ENCODE data around the gene HERPUD2. TPM values are rescaled to one million over a fixed set of nuclear protein-coding genes. Genes with fewer than 3 reads are reported as not detected.

HERPUD2 gene
- total and polyA plus RNA-seq, 4 donors = 17.0 to 26.4 (median 21.1) TPM

DNA sequence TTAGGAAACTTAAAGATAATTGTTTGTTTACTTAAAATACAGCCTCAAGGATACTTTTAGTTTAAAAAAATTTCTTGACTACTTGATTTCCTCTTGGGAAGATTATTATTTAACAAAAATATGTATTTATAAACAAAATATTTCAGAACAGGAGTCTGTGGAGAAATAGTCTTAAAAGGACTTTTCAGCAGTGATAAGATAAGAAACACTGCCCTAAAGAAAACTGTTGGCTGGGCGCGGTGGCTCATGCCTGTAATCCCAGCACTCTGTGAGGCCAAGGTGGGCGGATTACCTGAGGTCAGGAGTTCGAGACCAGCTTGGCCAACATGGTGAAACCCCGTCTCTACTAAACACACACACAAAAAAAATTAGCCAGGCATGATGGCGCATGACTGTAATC lies 22.6 kb upstream of the HERPUD2 start:
- H3K36me3 ChIP-seq (ENCODE audit: control insufficient read depth in 1 of 2, insufficient read depth in 2 of 2, low read length in 1 of 2) = no peaks in the 10 kb centered on the region
- H3K4me3 ChIP-seq (ENCODE audit: low read length in 2 of 2) = no peak overlapping the region
- intact Hi-C loops (cut with DNase I) = loop anchor here (5.0 to 10.0 kb wide), 2 partner anchors 77 to 85 kb away; partner anchors contain the start of gene SEPTIN7 (in 1 of the 2)
- no peak overlapping the region for H3K27ac ChIP-seq (ENCODE audit: low read depth in 1 of 2, low read length in 2 of 2)
- no peak for ATAC-seq (ENCODE audit: low FRiP score)
- peaks cover 0 to 5% of the 10 kb centered on the region in 2 donors for H3K4me1 ChIP-seq (ENCODE audit: control insufficient read depth in 1 of 2, insufficient read depth in 2 of 2, low read length in 2 of 2)
- H3K27me3 ChIP-seq (ENCODE audit: control insufficient read depth in 1 of 2, insufficient read depth in 2 of 2, low read length in 1 of 2) = no peaks in the 10 kb centered on the region
- DNase-seq = no peak
- WGBS, 2 donors = 58 to 69% methylated on average over 6 of the region's 6 CpGs
- no peaks in the 10 kb centered on the region for H3K9me3 ChIP-seq (ENCODE audit: control insufficient read depth, low read length)

DNA sequence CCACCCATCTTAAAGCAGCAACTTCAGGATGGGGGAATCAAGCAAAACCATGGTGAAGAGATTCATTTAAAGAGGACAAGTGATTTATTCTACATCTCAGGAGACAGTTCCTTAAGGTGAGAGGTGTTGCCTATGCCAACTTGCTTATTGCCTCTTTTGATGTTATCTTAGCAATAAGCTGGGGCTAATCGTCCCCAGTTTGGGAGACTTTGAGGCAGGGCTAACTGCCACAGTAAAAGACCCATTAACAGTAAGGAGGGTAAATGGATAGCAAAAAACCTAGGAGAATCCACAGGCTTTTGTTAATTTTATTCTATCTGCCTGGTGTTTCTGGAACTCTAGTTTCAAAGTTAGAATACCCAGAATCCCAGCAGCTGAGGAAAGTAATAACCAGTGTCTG lies 22.1 kb upstream of the HERPUD2 start:
- intact Hi-C loops (cut with DNase I) = loop anchor here (5.0 to 10.0 kb wide), 2 partner anchors 78 to 85 kb away; partner anchors contain the start of gene SEPTIN7 (in 1 of the 2)
- ATAC-seq (ENCODE audit: low FRiP score) = no peak

DNA sequence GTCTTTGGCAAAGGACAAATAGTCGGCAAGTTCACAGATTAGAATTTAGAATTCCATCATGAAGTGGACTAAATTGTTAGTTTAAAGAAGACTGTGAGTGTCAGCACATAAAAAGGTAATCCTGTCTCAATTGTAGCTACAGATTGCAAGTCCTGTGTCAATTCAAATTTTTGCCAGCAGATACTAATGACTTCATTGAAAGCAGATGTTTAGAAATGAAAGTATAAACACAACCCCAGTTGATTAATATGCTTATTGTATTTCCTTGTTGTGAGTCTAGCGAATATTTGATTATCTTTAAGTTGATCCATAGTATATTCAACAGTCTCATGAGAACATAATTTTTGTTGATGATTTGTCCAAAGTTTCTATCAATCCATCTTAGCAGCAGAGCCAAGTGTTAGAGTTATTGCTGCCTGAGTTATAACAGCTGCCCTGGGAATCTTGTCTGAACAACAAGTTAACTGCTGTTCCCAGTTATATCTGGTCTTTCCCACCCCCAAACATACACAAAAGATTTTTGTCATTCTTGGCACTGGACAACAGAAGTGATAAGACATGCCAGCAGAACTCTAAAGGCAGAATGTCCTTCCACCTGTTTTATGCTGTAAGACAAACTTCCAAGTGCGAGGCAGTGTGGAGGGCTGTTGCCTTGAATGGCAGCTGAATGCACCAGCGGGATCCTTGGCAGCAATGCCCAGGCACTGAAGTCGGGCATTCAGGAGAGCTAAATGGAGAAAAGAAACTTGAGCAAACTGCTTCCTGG lies 21.3 kb upstream of the HERPUD2 start:
- Histone ChIP-seq H3K4me1 (ENCODE audit: control insufficient read depth in 1 of 2, insufficient read depth in 2 of 2, low read length in 2 of 2) (peaks cover 0 to 5% of the 10 kb centered on the region in 2 donors), H3K9me3 (ENCODE audit: control insufficient read depth, low read length) (no peaks in the 10 kb centered on the region), H3K36me3 (ENCODE audit: control insufficient read depth in 1 of 2, insufficient read depth in 2 of 2, low read length in 1 of 2) (no peaks in the 10 kb centered on the region), H3K4me3 (ENCODE audit: low read length in 2 of 2) (no peak overlapping the region), H3K27me3 (ENCODE audit: control insufficient read depth in 1 of 2, insufficient read depth in 2 of 2, low read length in 1 of 2) (no peaks in the 10 kb centered on the region), H3K27ac (ENCODE audit: low read depth in 1 of 2, low read length in 2 of 2) (peak overlapping the region in 1 of 2 donors; percentile 78)
- intact Hi-C loops (cut with DNase I) = loop anchor here (5.0 to 10.0 kb wide), 2 partner anchors 79 to 86 kb away; partner anchors contain the start of gene SEPTIN7 (in 1 of the 2)
- 28 to 32% methylated on average over 5 of the region's 5 CpGs for WGBS, 2 donors
- peak; percentile 65 for ATAC-seq (ENCODE audit: low FRiP score)
- DNase-seq = peak in 1 of 2 donors; percentile 77

More for the DNA sequence above, 22.1 kb upstream of the HERPUD2 start:
- 6% methylated on average over 1 of the region's 1 CpG for WGBS, 2 donors
- Histone ChIP-seq H3K27ac (ENCODE audit: low read depth in 1 of 2, low read length in 2 of 2) (no peak overlapping the region), H3K9me3 (ENCODE audit: control insufficient read depth, low read length) (no peaks in the 10 kb centered on the region), H3K36me3 (ENCODE audit: control insufficient read depth in 1 of 2, insufficient read depth in 2 of 2, low read length in 1 of 2) (no peaks in the 10 kb centered on the region), H3K4me1 (ENCODE audit: control insufficient read depth in 1 of 2, insufficient read depth in 2 of 2, low read length in 2 of 2) (peaks cover 0 to 5% of the 10 kb centered on the region in 2 donors), H3K4me3 (ENCODE audit: low read length in 2 of 2) (no peak overlapping the region), H3K27me3 (ENCODE audit: control insufficient read depth in 1 of 2, insufficient read depth in 2 of 2, low read length in 1 of 2) (no peaks in the 10 kb centered on the region)
- no peak for DNase-seq

DNA sequence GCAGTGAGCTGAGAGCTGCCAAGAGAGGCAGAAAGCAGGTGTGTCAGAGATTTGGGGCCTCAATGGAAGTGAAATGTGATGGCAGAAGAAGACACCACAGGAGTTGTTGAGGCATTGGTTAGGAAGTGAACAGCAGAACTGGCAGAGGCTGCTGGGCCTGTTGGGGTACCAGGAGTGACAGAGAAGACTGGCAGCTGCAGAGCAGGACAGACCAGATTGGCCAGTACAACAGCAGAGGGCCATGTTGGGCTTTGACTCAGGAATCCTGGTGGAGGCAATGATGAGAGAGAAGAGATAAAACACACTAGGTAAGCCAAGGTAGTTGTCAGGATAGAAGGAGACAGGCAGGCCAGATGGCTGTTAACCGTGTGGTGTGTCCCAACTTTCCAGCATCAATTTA lies 19.9 kb upstream of the HERPUD2 start:
- Histone ChIP-seq H3K4me3 (ENCODE audit: low read length in 2 of 2) (no peak overlapping the region), H3K36me3 (ENCODE audit: control insufficient read depth in 1 of 2, insufficient read depth in 2 of 2, low read length in 1 of 2) (no peaks in the 10 kb centered on the region), H3K27me3 (ENCODE audit: control insufficient read depth in 1 of 2, insufficient read depth in 2 of 2, low read length in 1 of 2) (no peaks in the 10 kb centered on the region), H3K27ac (ENCODE audit: low read depth in 1 of 2, low read length in 2 of 2) (no peak overlapping the region), H3K4me1 (ENCODE audit: control insufficient read depth in 1 of 2, insufficient read depth in 2 of 2, low read length in 2 of 2) (peaks cover 0 to 5% of the 10 kb centered on the region in 2 donors), H3K9me3 (ENCODE audit: control insufficient read depth, low read length) (no peaks in the 10 kb centered on the region)
- intact Hi-C loops (cut with DNase I) = loop anchor here (5.0 to 10.0 kb wide), 2 partner anchors 80 to 87 kb away; partner anchors contain the start of gene SEPTIN7 (in 1 of the 2)
- DNase-seq (no peak), ATAC-seq (ENCODE audit: low FRiP score) (no peak)
- WGBS, 2 donors = 99 to 100% methylated on average over 1 of the region's 1 CpG

DNA sequence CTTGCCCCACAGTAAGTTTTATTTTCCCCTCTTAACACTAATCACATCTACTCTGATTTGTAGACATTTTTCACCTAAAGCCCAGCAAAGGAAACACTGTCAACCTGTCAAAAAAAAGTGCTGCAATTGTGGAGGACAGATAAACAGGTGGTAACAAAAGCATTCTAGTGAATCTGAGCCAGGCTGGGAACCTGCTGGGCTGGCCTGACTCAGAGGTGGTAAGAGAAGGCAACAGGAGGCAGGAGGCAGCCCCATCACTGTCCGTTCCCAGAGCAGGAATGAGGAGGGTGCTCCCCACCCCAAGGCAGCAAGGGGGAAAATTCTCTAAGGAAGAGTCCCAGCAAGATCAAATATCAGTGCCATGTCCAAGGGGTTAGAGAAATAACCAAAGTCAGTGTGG lies 19.5 kb upstream of the HERPUD2 start:
- intact Hi-C loops (cut with DNase I) = loop anchor here in 1 of 2 donors (10.0 kb wide), 1 partner anchor 80 kb away; no protein-coding TSS in a partner anchor
- H3K27ac ChIP-seq (ENCODE audit: low read depth in 1 of 2, low read length in 2 of 2) = no peak overlapping the region
- no peak for ATAC-seq (ENCODE audit: low FRiP score)

DNA sequence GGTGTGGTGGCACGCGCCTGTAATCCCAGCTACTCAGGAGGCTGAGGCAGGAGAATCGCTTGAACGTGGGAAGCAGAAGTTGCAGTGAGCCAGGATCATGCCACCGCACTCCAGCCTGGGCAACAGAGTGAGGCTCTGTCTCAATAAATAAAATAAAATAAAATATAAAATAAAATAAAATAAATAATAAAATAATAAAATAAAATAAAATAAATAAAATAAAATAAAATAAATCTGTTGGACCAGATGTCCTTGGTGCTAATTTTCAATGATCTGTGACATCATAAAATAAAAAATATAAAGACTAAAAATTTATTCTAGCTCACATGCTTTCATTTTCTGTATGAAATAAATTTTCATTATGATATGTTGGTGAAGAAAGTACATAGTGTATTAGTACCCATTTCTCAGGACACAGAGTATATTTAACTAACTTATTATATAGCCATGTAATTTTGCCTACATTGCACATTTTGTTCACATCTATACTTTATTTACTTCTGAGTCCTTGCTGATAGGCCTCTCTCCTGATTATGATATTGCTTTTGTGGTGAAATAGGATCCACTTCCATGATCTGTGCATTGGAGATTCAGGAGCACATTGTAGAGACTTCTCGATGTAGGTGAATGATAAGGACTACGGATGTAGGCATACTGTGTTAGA lies 17.8 kb upstream of the HERPUD2 start:
- H3K4me3 ChIP-seq (ENCODE audit: low read length in 2 of 2) = no peak overlapping the region
- intact Hi-C loops (cut with DNase I) = loop anchor here in 1 of 2 donors (10.0 kb wide), 1 partner anchor 82 kb away; no protein-coding TSS in a partner anchor
- DNase-seq = no peak
- H3K9me3 ChIP-seq (ENCODE audit: control insufficient read depth, low read length) = no peaks in the 10 kb centered on the region
- H3K27me3 ChIP-seq (ENCODE audit: control insufficient read depth in 1 of 2, insufficient read depth in 2 of 2, low read length in 1 of 2) = no peaks in the 10 kb centered on the region
- H3K36me3 ChIP-seq (ENCODE audit: control insufficient read depth in 1 of 2, insufficient read depth in 2 of 2, low read length in 1 of 2) = no peaks in the 10 kb centered on the region
- no peak overlapping the region for H3K27ac ChIP-seq (ENCODE audit: low read depth in 1 of 2, low read length in 2 of 2)
- H3K4me1 ChIP-seq (ENCODE audit: control insufficient read depth in 1 of 2, insufficient read depth in 2 of 2, low read length in 2 of 2) = peaks cover 0 to 5% of the 10 kb centered on the region in 2 donors
- 96% methylated on average over 7 of the region's 7 CpGs for WGBS, 2 donors
- ATAC-seq (ENCODE audit: low FRiP score) = no peak

More for the DNA sequence above, 19.5 kb upstream of the HERPUD2 start:
- Histone ChIP-seq H3K36me3 (ENCODE audit: control insufficient read depth in 1 of 2, insufficient read depth in 2 of 2, low read length in 1 of 2) (no peaks in the 10 kb centered on the region), H3K4me3 (ENCODE audit: low read length in 2 of 2) (no peak overlapping the region), H3K9me3 (ENCODE audit: control insufficient read depth, low read length) (no peaks in the 10 kb centered on the region), H3K27me3 (ENCODE audit: control insufficient read depth in 1 of 2, insufficient read depth in 2 of 2, low read length in 1 of 2) (no peaks in the 10 kb centered on the region), H3K4me1 (ENCODE audit: control insufficient read depth in 1 of 2, insufficient read depth in 2 of 2, low read length in 2 of 2) (peaks cover 0 to 5% of the 10 kb centered on the region in 2 donors)
- 88 to 100% methylated on average over 1 of the region's 1 CpG for WGBS, 2 donors
- no peak for DNase-seq

DNA sequence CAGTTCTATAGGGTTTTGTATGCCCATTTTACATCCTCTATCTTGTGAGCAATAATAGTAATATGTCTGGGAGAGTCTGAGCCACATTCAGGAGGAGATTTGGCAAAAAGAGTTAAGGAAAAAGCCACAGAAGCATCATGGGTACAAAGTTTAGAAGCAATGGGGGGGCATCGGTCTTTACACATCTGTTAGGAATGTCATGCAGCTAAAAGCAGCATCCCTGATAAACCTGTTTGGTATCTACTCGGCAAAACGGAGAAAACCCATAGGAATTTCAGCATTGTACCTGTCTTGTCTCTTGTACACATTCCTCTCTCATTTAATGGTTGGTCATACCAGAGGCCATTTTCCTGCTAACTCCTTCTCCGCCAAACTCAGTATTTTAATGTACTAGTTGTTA lies 12.5 kb upstream of the HERPUD2 start:
- intact Hi-C loops (cut with DNase I) = loop anchor here in 1 of 2 donors (5.0 kb wide), 1 partner anchor 200 kb away; no protein-coding TSS in a partner anchor
- Histone ChIP-seq H3K9me3 (ENCODE audit: control insufficient read depth, low read length) (no peaks in the 10 kb centered on the region), H3K27me3 (ENCODE audit: control insufficient read depth in 1 of 2, insufficient read depth in 2 of 2, low read length in 1 of 2) (no peaks in the 10 kb centered on the region), H3K4me1 (ENCODE audit: control insufficient read depth in 1 of 2, insufficient read depth in 2 of 2, low read length in 2 of 2) (no peaks in the 10 kb centered on the region), H3K4me3 (ENCODE audit: low read length in 2 of 2) (no peak overlapping the region), H3K36me3 (ENCODE audit: control insufficient read depth in 1 of 2, insufficient read depth in 2 of 2, low read length in 1 of 2) (no peaks in the 10 kb centered on the region), H3K27ac (ENCODE audit: low read depth in 1 of 2, low read length in 2 of 2) (no peak overlapping the region)
- ATAC-seq (ENCODE audit: low FRiP score) (no peak), DNase-seq (no peak)
- 48 to 54% methylated on average over 4 of the region's 4 CpGs for WGBS, 2 donors

DNA sequence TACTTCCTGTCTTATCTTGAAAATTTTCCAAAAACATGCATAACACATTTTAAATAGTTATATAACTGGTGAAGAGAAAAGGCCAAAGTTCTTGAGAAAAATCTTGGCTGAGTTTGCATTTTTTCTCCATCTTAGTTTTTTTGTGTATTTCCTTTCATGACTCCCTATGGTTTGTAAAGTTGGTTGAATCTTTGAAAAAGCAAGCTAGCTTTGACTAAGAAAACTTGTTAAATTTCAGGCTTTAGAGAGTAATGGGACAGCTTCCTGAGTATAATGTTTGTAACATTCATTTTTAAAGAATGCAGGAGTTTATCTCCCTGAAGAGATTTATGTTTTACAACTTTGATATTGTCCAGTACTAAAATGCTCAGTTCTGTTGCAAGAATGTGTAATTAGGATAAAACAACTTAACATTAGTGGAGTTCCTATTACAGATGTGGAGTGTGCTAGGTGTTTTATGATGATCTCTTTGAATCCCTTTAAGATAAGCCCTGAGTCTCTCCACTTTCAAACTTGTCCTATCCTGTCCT lies 11.1 kb upstream of the HERPUD2 start:
- DNase-seq (no peak), ATAC-seq (ENCODE audit: low FRiP score) (no peak)
- H3K27ac ChIP-seq (ENCODE audit: low read depth in 1 of 2, low read length in 2 of 2) = no peak overlapping the region
- H3K4me3 ChIP-seq (ENCODE audit: low read length in 2 of 2) = no peak overlapping the region
- intact Hi-C loops (cut with DNase I) = loop anchor here in 1 of 2 donors (5.0 kb wide), 1 partner anchor 201 kb away; no protein-coding TSS in a partner anchor
- no peaks in the 10 kb centered on the region for H3K9me3 ChIP-seq (ENCODE audit: control insufficient read depth, low read length)
- no peaks in the 10 kb centered on the region for H3K27me3 ChIP-seq (ENCODE audit: control insufficient read depth in 1 of 2, insufficient read depth in 2 of 2, low read length in 1 of 2)
- no peaks in the 10 kb centered on the region for H3K36me3 ChIP-seq (ENCODE audit: control insufficient read depth in 1 of 2, insufficient read depth in 2 of 2, low read length in 1 of 2)
- no peaks in the 10 kb centered on the region for H3K4me1 ChIP-seq (ENCODE audit: control insufficient read depth in 1 of 2, insufficient read depth in 2 of 2, low read length in 2 of 2)
